Measurements from ENCODE around the gene ZNF627. TPM values are rescaled to one million over a fixed set of nuclear protein-coding genes. Genes with fewer than 3 reads are reported as not detected.

Gene ZNF627
- 10.3 and 11.0 TPM in 2 replicates for total RNA-seq

GRCh38 chr19:11597202-11598102 lies at the start of gene ZNF627:
Gene ZNF627, plus strand, starts transcription at chr19:11597483. Its CDS starts 145 bp downstream, at chr19:11597628.

GRCh38 chr19:11558881-11559828 lies 38.1 kb upstream of the ZNF627 start, which contains the start of gene ELOF1:
Gene ELOF1, minus strand, starts transcription at chr19:11559230. Its CDS starts 4,883 bp downstream, at chr19:11554347.

GRCh38 chr19:11577451-11578257 lies 19.6 kb upstream of the ZNF627 start, which contains the start of gene ACP5:
Gene ACP5, minus strand, starts transcription at chr19:11577645. Its CDS starts 328 bp downstream, at chr19:11577317.

Other genes with a start within 250 kb of the ZNF627 start
- 6.2 and 18.5 TPM in 2 replicates for gene PLPPR2, start 242.1 kb upstream of the ZNF627 start, total RNA-seq
- gene SWSAP1, start 222.8 kb upstream of the ZNF627 start, total RNA-seq: 1.6 and 4.2 TPM in 2 replicates
- gene EPOR, start 213.2 kb upstream of the ZNF627 start, total RNA-seq: 4.9 and 10.9 TPM in 2 replicates
- gene RGL3, start 178.2 kb upstream of the ZNF627 start, total RNA-seq: 0.16 and 1.0 TPM in 2 replicates
- 0.16 TPM in 1 of 2 replicates, not detected in the other for gene ODAD3, start 162.4 kb upstream of the ZNF627 start, total RNA-seq
- gene PRKCSH, start 161.8 kb upstream of the ZNF627 start, total RNA-seq: 208 and 334 TPM in 2 replicates
- gene ELAVL3, start 116.4 kb upstream of the ZNF627 start, total RNA-seq: under 0.01 TPM in 1 of 2 replicates, not detected in the other
- 6.1 and 6.4 TPM in 2 replicates for gene ZNF653, start 91.6 kb upstream of the ZNF627 start, total RNA-seq
- gene ECSIT, start 68.3 kb upstream of the ZNF627 start, total RNA-seq: 52.4 and 69.1 TPM in 2 replicates
- 54.9 and 84.6 TPM in 2 replicates for gene CNN1, start 58.6 kb upstream of the ZNF627 start, total RNA-seq
- gene ELOF1, start 38.3 kb upstream of the ZNF627 start, total RNA-seq: 52.6 and 79.0 TPM in 2 replicates
- gene ACP5, start 19.8 kb upstream of the ZNF627 start, total RNA-seq: 1.1 and 17.5 TPM in 2 replicates
- 4.2 TPM in 2 replicates for gene ZNF823, start 141.5 kb downstream of the ZNF627 start, total RNA-seq
- gene ZNF441, start 169.5 kb downstream of the ZNF627 start, total RNA-seq: 2.3 and 3.9 TPM in 2 replicates
- gene ZNF491, start 201.0 kb downstream of the ZNF627 start, total RNA-seq: 0.33 and 0.51 TPM in 2 replicates
- gene ZNF440, start 216.8 kb downstream of the ZNF627 start, total RNA-seq: 2.4 and 3.9 TPM in 2 replicates

All from mesangial cell (primary cell).